OCI-LY3 (cell line): ENCODE measurements around the gene OR13D1.
A peak's percentile ranks its signal among the peaks of the same experiment; 100 is the strongest.

Experiments
- H2AFZ ChIP-seq: fragments of 200-600, 300-600 bp; shearing (Covaris generic); 2 replicates; pipeline ENCODE4 v1.6.0; 2014; ENCODE audit warnings: antibody characterized with exemption, low read depth, low read length
- H3K27ac ChIP-seq: fragments of 200-600, 300-600 bp; sonication (generic); 2 replicates; pipeline ENCODE4 v1.5.1; 2014; ENCODE audit warnings: mild to moderate bottlenecking, low read length, moderate library complexity, mixed read lengths
- H3K27me3 ChIP-seq: fragments of 200-600, 300-600 bp; sonication (generic); 2 replicates; pipeline ENCODE4 v1.6.1; 2014; ENCODE audit warnings: low read depth, low read length, mixed read lengths
- H3K36me3 ChIP-seq: fragments of 200-600, 300-600 bp; sonication (generic); replicated peaks from 2 replicates; pipeline ENCODE3; 2014; ENCODE audit warnings: low read depth, low read length, mixed read lengths
- H3K4me1 ChIP-seq: fragments of 300-600, 200-600 bp; sonication (generic); 2 replicates; pipeline ENCODE4 v1.6.1; 2014; ENCODE audit warnings: low read length, mixed read lengths
- H3K4me2 ChIP-seq: fragments of 200-600, 300-600 bp; sonication (generic); 2 replicates; pipeline ENCODE4 v1.6.1; 2014; ENCODE audit warnings: low read length, mixed read lengths
- H3K4me3 ChIP-seq: fragments of 300-600, 200-600 bp; sonication (generic); 2 replicates; pipeline ENCODE4 v1.5.1; 2014; ENCODE audit warnings: antibody characterized with exemption, mild to moderate bottlenecking, low read length, moderate library complexity
- H3K79me2 ChIP-seq: fragments of 300-600, 200-600 bp; shearing (Covaris generic); 2 replicates; pipeline ENCODE4 v1.6.1; 2014; ENCODE audit warnings: mild to moderate bottlenecking, low read length, mixed read lengths
- H3K9ac ChIP-seq: fragments of 300-600, 200-600 bp; shearing (Covaris generic); 2 replicates; pipeline ENCODE4 v1.6.0; 2014; ENCODE audit warnings: mild to moderate bottlenecking, low read length, moderate library complexity
- H3K9me3 ChIP-seq: fragments of 200-600, 300-600 bp; shearing (Covaris generic); 2 replicates; pipeline ENCODE4 v1.6.1; 2014; ENCODE audit warnings: low read length, mixed read lengths; ENCODE audit not compliant: insufficient read depth
- H4K20me1 ChIP-seq: fragments of 200-600, 300-600 bp; sonication (generic); 2 replicates; pipeline ENCODE4 v1.6.1; 2016; ENCODE audit warnings: low read length, mixed read lengths; ENCODE audit not compliant: insufficient read depth
- EZH2phosphoT487 ChIP-seq: fragments of 200-600 bp; shearing (Covaris generic); IDR thresholded peaks from 2 replicates; pipeline ENCODE4 v1.6.1; 2018; ENCODE audit warnings: antibody characterized with exemption, mixed run types, low read depth
- TF ChIP-seq, protein P1 (sequence below): fragments of 200-600, 300-600 bp; sonication (generic); IDR thresholded peaks from 2 replicates; pipeline ENCODE4 v1.5.1; 2014; ENCODE audit warnings: antibody characterized with exemption, low read length, low read depth

The OR13D1 gene

DNA sequence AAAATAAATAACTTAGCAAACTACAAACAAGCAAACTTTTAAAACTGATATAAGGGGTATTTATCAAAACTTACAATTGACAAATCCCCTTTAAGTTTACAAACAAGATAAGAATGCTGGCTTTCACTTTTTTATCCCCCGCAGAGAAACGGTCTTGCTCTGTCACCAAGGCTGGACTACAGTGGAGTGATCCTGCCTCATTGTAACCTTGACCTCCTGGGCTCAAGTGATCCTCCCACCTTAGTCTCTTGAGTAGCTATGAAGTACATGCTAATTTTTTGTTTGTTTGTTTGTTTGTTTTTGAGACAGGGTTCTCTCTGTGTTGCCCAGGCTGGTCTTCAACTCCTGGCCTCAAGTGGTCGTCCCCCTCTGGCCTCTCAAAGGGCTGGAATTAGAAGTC lies 44.1 kb downstream of the OR13D1 start:
- H3K79me2 ChIP-seq, result no peaks in the 10 kb centered on the region
- no peak overlapping the region for H3K27ac ChIP-seq
- H3K4me2 ChIP-seq, result no peak overlapping the region
- H2AFZ ChIP-seq, result no peak overlapping the region
- no peak overlapping the region for H3K9ac ChIP-seq
- H3K4me3 ChIP-seq, result no peak overlapping the region
- TF ChIP-seq, protein P1, sequence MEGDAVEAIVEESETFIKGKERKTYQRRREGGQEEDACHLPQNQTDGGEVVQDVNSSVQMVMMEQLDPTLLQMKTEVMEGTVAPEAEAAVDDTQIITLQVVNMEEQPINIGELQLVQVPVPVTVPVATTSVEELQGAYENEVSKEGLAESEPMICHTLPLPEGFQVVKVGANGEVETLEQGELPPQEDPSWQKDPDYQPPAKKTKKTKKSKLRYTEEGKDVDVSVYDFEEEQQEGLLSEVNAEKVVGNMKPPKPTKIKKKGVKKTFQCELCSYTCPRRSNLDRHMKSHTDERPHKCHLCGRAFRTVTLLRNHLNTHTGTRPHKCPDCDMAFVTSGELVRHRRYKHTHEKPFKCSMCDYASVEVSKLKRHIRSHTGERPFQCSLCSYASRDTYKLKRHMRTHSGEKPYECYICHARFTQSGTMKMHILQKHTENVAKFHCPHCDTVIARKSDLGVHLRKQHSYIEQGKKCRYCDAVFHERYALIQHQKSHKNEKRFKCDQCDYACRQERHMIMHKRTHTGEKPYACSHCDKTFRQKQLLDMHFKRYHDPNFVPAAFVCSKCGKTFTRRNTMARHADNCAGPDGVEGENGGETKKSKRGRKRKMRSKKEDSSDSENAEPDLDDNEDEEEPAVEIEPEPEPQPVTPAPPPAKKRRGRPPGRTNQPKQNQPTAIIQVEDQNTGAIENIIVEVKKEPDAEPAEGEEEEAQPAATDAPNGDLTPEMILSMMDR, result no peak
- no peak for TF ChIP-seq EZH2phosphoT487
- no peaks in the 10 kb centered on the region for H4K20me1 ChIP-seq
- H3K9me3 ChIP-seq, result no peaks in the 10 kb centered on the region
- no peaks in the 10 kb centered on the region for H3K27me3 ChIP-seq
- no peaks in the 10 kb centered on the region for H3K36me3 ChIP-seq
- peaks cover under 1% of the 10 kb centered on the region; the same call in 1 of the 2 replicates for H3K4me1 ChIP-seq

DNA sequence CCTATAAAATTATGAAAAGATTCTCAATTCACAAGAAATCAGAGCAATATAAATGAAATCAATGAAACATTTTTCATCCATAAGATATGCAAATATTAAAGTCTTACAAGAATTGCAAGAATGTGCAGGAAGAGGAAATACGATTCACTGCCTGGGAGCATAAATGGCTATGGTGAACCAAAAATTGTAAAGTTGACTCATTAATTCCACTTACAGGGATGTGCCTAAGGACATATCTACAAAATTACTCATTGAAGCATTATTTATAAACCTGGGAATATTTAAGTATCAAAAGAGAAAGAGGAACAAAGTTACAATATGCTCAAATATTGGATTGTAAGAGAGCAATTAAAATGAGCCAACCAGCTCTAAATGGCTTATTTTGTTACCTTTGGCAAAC lies 46.3 kb downstream of the OR13D1 start:
- no peaks in the 10 kb centered on the region for H3K4me1 ChIP-seq
- no peaks in the 10 kb centered on the region for H3K36me3 ChIP-seq
- TF ChIP-seq, protein P1, result no peak
- no peak for TF ChIP-seq EZH2phosphoT487
- no peak overlapping the region for H3K9ac ChIP-seq
- H3K79me2 ChIP-seq, result no peaks in the 10 kb centered on the region
- no peak overlapping the region for H2AFZ ChIP-seq
- no peaks in the 10 kb centered on the region for H4K20me1 ChIP-seq
- H3K27me3 ChIP-seq, result no peaks in the 10 kb centered on the region
- no peak overlapping the region for H3K4me3 ChIP-seq
- no peak overlapping the region for H3K27ac ChIP-seq
- no peaks in the 10 kb centered on the region for H3K9me3 ChIP-seq
- no peak overlapping the region for H3K4me2 ChIP-seq

DNA sequence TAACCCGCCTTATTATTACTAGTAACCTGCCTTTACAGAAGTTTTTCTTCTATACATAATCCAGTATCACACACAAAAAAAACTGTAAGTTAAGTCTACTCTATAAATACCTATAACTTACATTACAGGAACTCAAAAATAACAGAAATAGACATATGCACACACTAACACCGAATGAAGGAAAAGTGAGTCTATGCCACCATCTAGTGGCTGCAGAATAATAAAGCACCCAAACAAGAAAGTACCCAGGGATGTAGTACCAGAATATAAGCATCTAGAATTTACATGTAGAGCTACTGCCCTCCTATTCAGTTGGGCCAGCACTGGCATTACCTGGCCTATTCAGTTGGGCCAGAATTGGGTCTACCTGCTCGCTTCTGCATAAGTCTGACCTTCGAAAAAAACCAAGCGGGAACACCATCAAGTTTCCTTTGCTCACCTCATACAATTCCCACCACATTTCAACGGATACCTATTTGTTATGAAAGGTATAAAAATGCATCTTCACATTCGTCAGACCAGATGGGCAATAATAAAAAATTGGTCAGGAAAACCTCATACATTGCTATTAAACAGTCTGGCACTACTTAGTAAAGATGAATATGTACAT lies 49.2 kb downstream of the OR13D1 start:
- Histone ChIP-seq H3K4me2 (no peak overlapping the region), H3K79me2 (peaks cover 4% of the 10 kb centered on the region; the same call in 1 of the 2 replicates), H3K27me3 (no peaks in the 10 kb centered on the region), H3K9me3 (no peaks in the 10 kb centered on the region), H3K27ac (no peak overlapping the region), H4K20me1 (no peaks in the 10 kb centered on the region), H3K9ac (no peak overlapping the region), H2AFZ (no peak overlapping the region), H3K36me3 (no peaks in the 10 kb centered on the region), H3K4me1 (peaks cover 4% of the 10 kb centered on the region), H3K4me3 (no peak overlapping the region)
- no peak for TF ChIP-seq EZH2phosphoT487
- TF ChIP-seq, protein P1, result peak; percentile 82
